ENCODE data around the gene DHRS12.

Gene DHRS12

GRCh38 chr13:51769455-51770127 lies 34.4 kb downstream of the DHRS12 start:
- no peak overlapping the region for H3K4me3 Mint-ChIP-seq
- no peak for TF ChIP-seq CTCF (IDR thresholded peaks at IDR 0.05; ENCODE audit: unreplicated experiment in 3 of 3)
- no peaks in the 10 kb centered on the region for H3K27me3 Mint-ChIP-seq (ENCODE audit: low read depth)
- peaks cover 9% of the 10 kb centered on the region for H3K4me1 Mint-ChIP-seq
- no peak overlapping the region for H3K27ac Mint-ChIP-seq
- peaks cover 9% of the 10 kb centered on the region for H3K36me3 Mint-ChIP-seq (ENCODE audit: low read depth)
- H3K9me3 Mint-ChIP-seq, result no peaks in the 10 kb centered on the region

- peaks cover 9% of the 10 kb centered on the region for H3K36me3 Mint-ChIP-seq (ENCODE audit: low read depth)
- H3K9me3 Mint-ChIP-seq, result no peaks in the 10 kb centered on the region
- no peak for TF ChIP-seq CTCF (IDR thresholded peaks at IDR 0.05; ENCODE audit: unreplicated experiment in 3 of 3)
- no peak overlapping the region for H3K4me3 Mint-ChIP-seq
- peaks cover 14% of the 10 kb centered on the region for H3K4me1 Mint-ChIP-seq
- H3K27me3 Mint-ChIP-seq (ENCODE audit: low read depth), result peaks cover 2% of the 10 kb centered on the region
- no peak overlapping the region for H3K27ac Mint-ChIP-seq
Measured at GRCh38 chr13:51768976-51769375, 35.0 kb downstream of the DHRS12 start.

- Mint-ChIP-seq H3K27me3 (ENCODE audit: low read depth) (peaks cover 3% of the 10 kb centered on the region), H3K36me3 (ENCODE audit: low read depth) (peaks cover 9% of the 10 kb centered on the region), H3K9me3 (no peaks in the 10 kb centered on the region), H3K4me1 (peaks cover 15% of the 10 kb centered on the region), H3K4me3 (no peak overlapping the region), H3K27ac (no peak overlapping the region)
- peak in 1 of 3 experiments; percentile 21 for TF ChIP-seq CTCF (IDR thresholded peaks at IDR 0.05; ENCODE audit: unreplicated experiment in 3 of 3)
Measured at GRCh38 chr13:51768378-51768921, 35.5 kb downstream of the DHRS12 start.

- TF ChIP-seq CTCF (IDR thresholded peaks at IDR 0.05; ENCODE audit: unreplicated experiment in 3 of 3), result no peak
- Mint-ChIP-seq H3K36me3 (ENCODE audit: low read depth) (peaks cover 16% of the 10 kb centered on the region), H3K9me3 (no peaks in the 10 kb centered on the region), H3K27me3 (ENCODE audit: low read depth) (peaks cover 3% of the 10 kb centered on the region), H3K4me1 (peaks cover 27% of the 10 kb centered on the region), H3K4me3 (no peak overlapping the region), H3K27ac (no peak overlapping the region)
Measured at GRCh38 chr13:51767100-51767499, 36.9 kb downstream of the DHRS12 start.

GRCh38 chr13:51765142-51765515 lies 38.8 kb downstream of the DHRS12 start:
- Mint-ChIP-seq H3K4me1 (peaks cover 36% of the 10 kb centered on the region), H3K4me3 (no peak overlapping the region), H3K27ac (peak overlapping the region; percentile 17 to 62 (median 61)), H3K27me3 (ENCODE audit: low read depth) (peaks cover 3% of the 10 kb centered on the region), H3K9me3 (no peaks in the 10 kb centered on the region), H3K36me3 (ENCODE audit: low read depth) (peaks cover 31% of the 10 kb centered on the region)
- no peak for TF ChIP-seq CTCF (IDR thresholded peaks at IDR 0.05; ENCODE audit: unreplicated experiment in 3 of 3)
